ENCODE results near the gene NLN. TPM values are rescaled to one million over a fixed set of nuclear protein-coding genes. Genes with fewer than 3 reads are reported as not detected.
"Not testable (repeated sequence)": the region's sequence is repeated elsewhere in the genome, so short reads cannot be mapped to it uniquely, and the experiment has no call there.

NLN gene
- total RNA-seq, 2 donors from 2014 or later: 17.6 to 20.4 TPM

GRCh38 chr5:65801352-65801783 is 79.4 kb downstream of the NLN start:
- intact Hi-C loops (cut with DNase I): no loop called here
- no peak for DNase-seq (ENCODE audit: low spot score)

- no peak for DNase-seq (ENCODE audit: low spot score)
- intact Hi-C loops (cut with DNase I): no loop called here
Measured at GRCh38 chr5:65802080-65802479, 80.1 kb downstream of the NLN start.

- intact Hi-C loops (cut with DNase I): no loop called here
- DNase-seq (ENCODE audit: low spot score): no peak
Measured at GRCh38 chr5:65802820-65803219, 80.8 kb downstream of the NLN start.

GRCh38 chr5:65803699-65804391 is 81.8 kb downstream of the NLN start:
- intact Hi-C loops (cut with DNase I): no loop called here
- no peak for DNase-seq (ENCODE audit: low spot score)

- intact Hi-C loops (cut with DNase I): no loop called here
- no peak for DNase-seq (ENCODE audit: low spot score)
Measured at GRCh38 chr5:65805089-65805488, 83.1 kb downstream of the NLN start.

- intact Hi-C loops (cut with DNase I); DNase-seq (ENCODE audit: low spot score): not testable (repeated sequence)
Measured at GRCh38 chr5:65807494-65807893, 85.5 kb downstream of the NLN start.

- intact Hi-C loops (cut with DNase I): no loop called here
- no peak for DNase-seq (ENCODE audit: low spot score)
Measured at GRCh38 chr5:65808251-65808741, 86.3 kb downstream of the NLN start.

GRCh38 chr5:65808818-65809217 is 86.8 kb downstream of the NLN start:
- no peak for DNase-seq (ENCODE audit: low spot score)
- intact Hi-C loops (cut with DNase I): no loop called here

GRCh38 chr5:65809817-65810531 is 88.0 kb downstream of the NLN start:
- DNase-seq (ENCODE audit: low spot score): peak; percentile 88
- intact Hi-C loops (cut with DNase I): no loop called here

GRCh38 chr5:65811004-65811403 is 89.0 kb downstream of the NLN start:
- intact Hi-C loops (cut with DNase I): no loop called here
- DNase-seq (ENCODE audit: low spot score): no peak

GRCh38 chr5:65811885-65812284 is 89.9 kb downstream of the NLN start:
- DNase-seq (ENCODE audit: low spot score): no peak
- intact Hi-C loops (cut with DNase I): no loop called here

- intact Hi-C loops (cut with DNase I): no loop called here
Measured at GRCh38 chr5:65812648-65813047, 90.6 kb downstream of the NLN start.

GRCh38 chr5:65813174-65813573 is 91.2 kb downstream of the NLN start:
- DNase-seq (ENCODE audit: low spot score): no peak
- intact Hi-C loops (cut with DNase I): no loop called here

More at GRCh38 chr5:65812648-65813047, 90.6 kb downstream of the NLN start:
- DNase-seq (ENCODE audit: low spot score): no peak

- intact Hi-C loops (cut with DNase I): no loop called here
- no peak for DNase-seq (ENCODE audit: low spot score)
Measured at GRCh38 chr5:65815161-65815560, 93.2 kb downstream of the NLN start.

- intact Hi-C loops (cut with DNase I): no loop called here
- no peak for DNase-seq (ENCODE audit: low spot score)
Measured at GRCh38 chr5:65816729-65817128, 94.7 kb downstream of the NLN start.

- DNase-seq (ENCODE audit: low spot score): no peak
- intact Hi-C loops (cut with DNase I): no loop called here
Measured at GRCh38 chr5:65817931-65818330, 95.9 kb downstream of the NLN start.

- intact Hi-C loops (cut with DNase I): no loop called here
- no peak for DNase-seq (ENCODE audit: low spot score)
Measured at GRCh38 chr5:65818592-65818991, 96.6 kb downstream of the NLN start.

GRCh38 chr5:65819215-65819904 is 97.4 kb downstream of the NLN start:
- no peak for DNase-seq (ENCODE audit: low spot score)
- intact Hi-C loops (cut with DNase I): no loop called here

- DNase-seq (ENCODE audit: low spot score): no peak
- intact Hi-C loops (cut with DNase I): no loop called here
Measured at GRCh38 chr5:65819905-65820240, 97.9 kb downstream of the NLN start.

GRCh38 chr5:65820373-65820772 is 98.4 kb downstream of the NLN start:
- no peak for DNase-seq (ENCODE audit: low spot score)
- intact Hi-C loops (cut with DNase I): no loop called here

All from posterior vena cava (tissue), 2 donors.